Liver (tissue), 3 donors: ENCODE results near the gene MGP.

Experiments
- ATF3 ChIP-seq: IDR thresholded peaks from 2 replicates; pipeline ENCODE4 v1.6.1; 2016; ENCODE audit warnings: antibody characterized with exemption
- CTCF ChIP-seq: fragments of 150-350 bp; IDR thresholded peaks from 2 replicates; pipeline ENCODE4 v1.5.1; 2017; ENCODE audit warnings: improper control_type of control experiment, low read depth, low read length; ENCODE audit not compliant: missing input control
- JUND ChIP-seq, 2 donors: IDR thresholded peaks; 2 replicates each; pipeline ENCODE4 v1.6.1; 2016; ENCODE audit warnings: antibody characterized with exemption in 2 of 2
- RAD21 ChIP-seq, 2 donors: IDR thresholded peaks; 2 replicates each; pipeline ENCODE4 v1.6.1; 2016; ENCODE audit warnings: antibody characterized with exemption in 2 of 2, mild to moderate bottlenecking in 2 of 2
- TAF1 ChIP-seq: conservative IDR thresholded peaks from 2 replicates; pipeline ENCODE4 v1.6.1; 2016; ENCODE audit warnings: antibody characterized with exemption, mild to moderate bottlenecking
- donor health status: healthy.
- donor health status: healthy.

GRCh38 chr12:14871247-14871646, 14.4 kb downstream of the MGP start:
- no peak for TF ChIP-seq RAD21 (IDR thresholded peaks at IDR 0.05)
- TF ChIP-seq CTCF, result no peak
- no peak for TF ChIP-seq ATF3
- TF ChIP-seq JUND (IDR thresholded peaks at IDR 0.05), result no peak
- TF ChIP-seq TAF1, result no peak
